ENCODE results near the gene RHBDD1. TPM values are rescaled to one million over a fixed set of nuclear protein-coding genes. Genes with fewer than 3 reads are reported as not detected.

The RHBDD1 gene
- total and polyA plus RNA-seq, 4 donors = 8.5 to 45.8 (median 16.1) TPM

GRCh38 chr2:226965376-226965775 lies 129.5 kb downstream of the RHBDD1 start:
- Histone ChIP-seq H3K4me3 (ENCODE audit: low read depth in 1 of 3, low read length in 3 of 3) (no peak overlapping the region), H3K27me3 (ENCODE audit: control insufficient read depth in 4 of 4, insufficient read depth in 4 of 4, low read length in 3 of 4) (no peaks in the 10 kb centered on the region), H3K36me3 (ENCODE audit: control insufficient read depth in 4 of 4, insufficient read depth in 3 of 4, low read depth in 1 of 4, low read length in 3 of 4) (no peaks in the 10 kb centered on the region), H3K9ac (ENCODE audit: low read depth in 1 of 2, low read length in 2 of 2) (no peak overlapping the region), H3K4me1 (ENCODE audit: control insufficient read depth in 4 of 4, insufficient read depth in 4 of 4, low read length in 3 of 4) (no peaks in the 10 kb centered on the region), H3K9me3 (ENCODE audit: control insufficient read depth in 4 of 4, low read length in 3 of 4) (no peaks in the 10 kb centered on the region), H3K27ac (ENCODE audit: low read depth in 1 of 2, low read length in 2 of 2) (no peak overlapping the region)
- DNase-seq (ENCODE audit: low spot score) = no peak
- 97% methylated on average over 1 of the region's 1 CpG for WGBS
- no peak for TF ChIP-seq YY1 (IDR thresholded peaks at IDR 0.05)
- TF ChIP-seq, protein P1, sequence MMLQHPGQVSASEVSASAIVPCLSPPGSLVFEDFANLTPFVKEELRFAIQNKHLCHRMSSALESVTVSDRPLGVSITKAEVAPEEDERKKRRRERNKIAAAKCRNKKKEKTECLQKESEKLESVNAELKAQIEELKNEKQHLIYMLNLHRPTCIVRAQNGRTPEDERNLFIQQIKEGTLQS (IDR thresholded peaks at IDR 0.05) = no peak
- TF ChIP-seq ZBTB33 (IDR thresholded peaks at IDR 0.05) = no peak

DNA sequence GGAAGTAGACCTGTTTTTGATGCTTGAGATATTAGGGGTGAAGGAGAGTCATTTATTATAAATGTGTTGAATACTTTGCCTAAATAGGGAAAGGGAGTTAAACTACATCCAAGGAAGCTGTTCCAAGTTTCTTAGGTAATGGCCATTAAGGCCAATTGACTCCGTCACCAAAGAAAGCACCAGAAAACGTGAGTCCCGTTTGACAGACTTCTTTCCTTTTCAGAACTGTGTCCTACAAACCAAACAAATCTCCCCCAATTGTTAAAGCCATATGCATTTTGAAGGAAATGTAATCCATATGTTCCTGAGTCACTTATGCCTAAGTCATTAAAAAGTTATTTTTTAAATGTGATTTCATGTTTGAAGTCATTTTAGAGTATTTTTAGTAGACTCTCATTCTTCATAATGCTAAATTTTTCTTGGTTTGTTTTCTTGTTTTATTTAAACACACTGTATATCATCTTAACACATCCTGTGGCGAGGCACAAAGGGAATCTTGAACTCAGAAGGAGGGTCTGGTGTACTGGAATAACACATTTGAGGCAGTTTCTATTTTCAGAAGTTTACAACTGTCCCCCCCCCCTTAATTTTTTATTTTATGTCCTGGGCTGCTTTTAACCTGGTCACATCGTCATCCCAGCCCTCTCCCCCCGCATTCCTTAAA lies 133.7 kb downstream of the RHBDD1 start:
- H3K4me1 ChIP-seq (ENCODE audit: control insufficient read depth in 4 of 4, insufficient read depth in 4 of 4, low read length in 3 of 4) = no peaks in the 10 kb centered on the region
- H3K4me3 ChIP-seq (ENCODE audit: low read depth in 1 of 3, low read length in 3 of 3) = no peak overlapping the region
- peaks cover 0 to 2% (median 0%) of the 10 kb centered on the region in 4 donors for H3K36me3 ChIP-seq (ENCODE audit: control insufficient read depth in 4 of 4, insufficient read depth in 3 of 4, low read depth in 1 of 4, low read length in 3 of 4)
- no peak for DNase-seq (ENCODE audit: low spot score)
- H3K27me3 ChIP-seq (ENCODE audit: control insufficient read depth in 4 of 4, insufficient read depth in 4 of 4, low read length in 3 of 4) = no peaks in the 10 kb centered on the region
- TF ChIP-seq, protein P2, sequence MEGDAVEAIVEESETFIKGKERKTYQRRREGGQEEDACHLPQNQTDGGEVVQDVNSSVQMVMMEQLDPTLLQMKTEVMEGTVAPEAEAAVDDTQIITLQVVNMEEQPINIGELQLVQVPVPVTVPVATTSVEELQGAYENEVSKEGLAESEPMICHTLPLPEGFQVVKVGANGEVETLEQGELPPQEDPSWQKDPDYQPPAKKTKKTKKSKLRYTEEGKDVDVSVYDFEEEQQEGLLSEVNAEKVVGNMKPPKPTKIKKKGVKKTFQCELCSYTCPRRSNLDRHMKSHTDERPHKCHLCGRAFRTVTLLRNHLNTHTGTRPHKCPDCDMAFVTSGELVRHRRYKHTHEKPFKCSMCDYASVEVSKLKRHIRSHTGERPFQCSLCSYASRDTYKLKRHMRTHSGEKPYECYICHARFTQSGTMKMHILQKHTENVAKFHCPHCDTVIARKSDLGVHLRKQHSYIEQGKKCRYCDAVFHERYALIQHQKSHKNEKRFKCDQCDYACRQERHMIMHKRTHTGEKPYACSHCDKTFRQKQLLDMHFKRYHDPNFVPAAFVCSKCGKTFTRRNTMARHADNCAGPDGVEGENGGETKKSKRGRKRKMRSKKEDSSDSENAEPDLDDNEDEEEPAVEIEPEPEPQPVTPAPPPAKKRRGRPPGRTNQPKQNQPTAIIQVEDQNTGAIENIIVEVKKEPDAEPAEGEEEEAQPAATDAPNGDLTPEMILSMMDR (IDR thresholded peaks at IDR 0.05; ENCODE audit: low read depth, low read length, missing input control) = no peak
- TF ChIP-seq YY1 (IDR thresholded peaks at IDR 0.05) = no peak
- TF ChIP-seq ZBTB33 (IDR thresholded peaks at IDR 0.05) = no peak
- no peak for TF ChIP-seq RXRA (IDR thresholded peaks at IDR 0.05)
- no peak for TF ChIP-seq SP1 (IDR thresholded peaks at IDR 0.05)
- no peak for TF ChIP-seq GABPA (IDR thresholded peaks at IDR 0.05 in 1 of 2, conservative IDR thresholded peaks at IDR 0.05 in 1 of 2)
- WGBS = 90% methylated on average over 6 of the region's 6 CpGs
- H3K9ac ChIP-seq (ENCODE audit: low read depth in 1 of 2, low read length in 2 of 2) = no peak overlapping the region
- H3K9me3 ChIP-seq (ENCODE audit: control insufficient read depth in 4 of 4, low read length in 3 of 4) = no peaks in the 10 kb centered on the region
- no peak overlapping the region for H3K27ac ChIP-seq (ENCODE audit: low read depth in 1 of 2, low read length in 2 of 2)

GRCh38 chr2:226970362-226970761 lies 134.5 kb downstream of the RHBDD1 start:
- H3K27ac ChIP-seq (ENCODE audit: low read depth in 1 of 2, low read length in 2 of 2) = no peak overlapping the region
- WGBS = 82% methylated on average over 3 of the region's 3 CpGs

More at GRCh38 chr2:226970362-226970761, 134.5 kb downstream of the RHBDD1 start:
- TF ChIP-seq NR2F2 (IDR thresholded peaks at IDR 0.05) (no peak), HNF4A (conservative IDR thresholded peaks at IDR 0.05) (no peak), EGR1 (IDR thresholded peaks at IDR 0.05; ENCODE audit: low read depth in 2 of 2) (no peak), FOXA1 (IDR thresholded peaks at IDR 0.05) (no peak), SP1 (IDR thresholded peaks at IDR 0.05) (no peak), ZBTB33 (IDR thresholded peaks at IDR 0.05) (no peak)
- Histone ChIP-seq H3K9ac (ENCODE audit: low read depth in 1 of 2, low read length in 2 of 2) (no peak overlapping the region), H3K36me3 (ENCODE audit: control insufficient read depth in 4 of 4, insufficient read depth in 3 of 4, low read depth in 1 of 4, low read length in 3 of 4) (peaks cover 0 to 2% (median 0%) of the 10 kb centered on the region in 4 donors), H3K27me3 (ENCODE audit: control insufficient read depth in 4 of 4, insufficient read depth in 4 of 4, low read length in 3 of 4) (no peaks in the 10 kb centered on the region), H3K4me3 (ENCODE audit: low read depth in 1 of 3, low read length in 3 of 3) (no peak overlapping the region), H3K4me1 (ENCODE audit: control insufficient read depth in 4 of 4, insufficient read depth in 4 of 4, low read length in 3 of 4) (no peaks in the 10 kb centered on the region), H3K9me3 (ENCODE audit: control insufficient read depth in 4 of 4, low read length in 3 of 4) (no peaks in the 10 kb centered on the region)
- DNase-seq (ENCODE audit: low spot score) = no peak

All from liver (tissue), 9 donors.